GM12892 (cell line): ENCODE results near the gene MUC6.

Experiments used
- POLR2A ChIP-seq: IDR thresholded peaks from 2 replicates; pipeline ENCODE4 v1.6.1; 2011; ENCODE audit warnings: low read depth, low read length, control low read depth
- POLR2AphosphoS5 ChIP-seq: IDR thresholded peaks from 2 replicates; pipeline ENCODE4 v1.6.1; 2011; ENCODE audit warnings: low read depth, low read length, control low read depth
- TAF1 ChIP-seq: IDR thresholded peaks from 2 replicates; pipeline ENCODE4 v1.6.1; 2011; ENCODE audit warnings: low read depth, mild to moderate bottlenecking, control low read depth, low read length, borderline replicate concordance

DNA sequence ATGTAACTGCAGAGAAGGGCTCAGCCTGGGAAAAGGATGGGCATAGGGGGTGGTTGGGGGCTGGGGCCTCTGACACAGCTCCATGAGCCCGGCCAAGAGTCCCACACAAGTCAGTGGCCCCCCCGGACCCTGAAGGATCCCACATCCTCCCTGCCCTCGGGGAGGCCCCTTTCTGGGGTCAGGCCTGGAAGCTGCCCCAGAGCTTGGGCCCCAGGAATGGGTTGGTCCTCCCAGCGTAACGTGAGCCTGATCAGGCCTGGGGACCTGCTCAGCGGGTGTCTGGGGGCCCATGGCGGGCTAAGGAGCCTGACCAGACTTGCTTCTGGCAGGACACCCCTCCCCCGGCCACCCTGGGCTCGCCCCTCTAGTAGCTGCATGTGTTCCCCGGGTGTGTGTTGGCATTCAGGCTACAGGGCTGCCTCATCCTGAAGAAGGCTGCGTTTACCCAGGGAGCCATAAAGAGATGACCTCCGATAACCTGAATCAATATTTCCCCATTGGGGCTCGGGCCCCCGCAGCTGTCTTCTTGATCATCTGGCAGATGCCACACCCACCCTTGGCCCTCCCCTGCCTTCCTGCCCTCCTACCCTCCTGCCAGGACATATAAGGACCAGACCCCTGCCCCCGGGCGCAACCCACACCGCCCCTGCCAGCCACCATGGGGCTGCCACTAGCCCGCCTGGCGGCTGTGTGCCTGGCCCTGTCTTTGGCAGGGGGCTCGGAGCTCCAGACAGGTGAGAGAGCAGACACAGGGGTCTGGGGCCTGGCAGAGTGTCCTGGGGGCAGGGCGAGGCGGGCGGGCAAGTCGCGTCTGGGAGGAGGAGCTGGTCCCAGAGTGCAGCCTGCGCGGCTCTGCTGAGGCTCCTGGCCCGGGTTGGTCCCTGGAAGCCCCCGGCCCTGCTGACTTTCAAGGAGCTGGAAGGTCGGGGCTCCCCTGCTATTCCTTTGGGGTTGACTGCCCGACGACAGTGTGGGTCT is 38.0 kb upstream of the MUC6 start, which contains the start of gene MUC2:
- no peak for TF ChIP-seq POLR2A
- no peak for TF ChIP-seq POLR2AphosphoS5
- TF ChIP-seq TAF1: no peak
